GM19351 (cell line): ENCODE data around the gene CLCN3.
A peak's percentile ranks its signal among the peaks of the same experiment; 100 is the strongest.
"Not testable (repeated sequence)": the region's sequence is repeated elsewhere in the genome, so short reads cannot be mapped to it uniquely, and the experiment has no call there.

Experiments
- ATAC-seq: cut with Tn5 transposase; IDR thresholded peaks from one replicate; pipeline ENCODE4 v1.9.1; 2021; ENCODE audit warnings: mild to moderate bottlenecking, moderate library complexity; ENCODE audit not compliant: unreplicated experiment

CLCN3 gene

GRCh38 chr4:169689681-169690080, 69.3 kb downstream of the CLCN3 start:
- no peak for ATAC-seq

- no peak for ATAC-seq
Measured at GRCh38 chr4:169690787-169691186, 70.4 kb downstream of the CLCN3 start.

- ATAC-seq: no peak
Measured at GRCh38 chr4:169698331-169698730, 78.0 kb downstream of the CLCN3 start.

GRCh38 chr4:169707958-169708643, 87.7 kb downstream of the CLCN3 start:
- no peak for ATAC-seq

- no peak for ATAC-seq
Measured at GRCh38 chr4:169715826-169716225, 95.4 kb downstream of the CLCN3 start.

GRCh38 chr4:169716677-169717076, 96.3 kb downstream of the CLCN3 start:
- no peak for ATAC-seq

GRCh38 chr4:169720529-169720928, 100.2 kb downstream of the CLCN3 start:
- ATAC-seq: no peak

GRCh38 chr4:169723207-169723965, 103.0 kb downstream of the CLCN3 start:
- no peak for ATAC-seq

GRCh38 chr4:169724260-169724659, 103.9 kb downstream of the CLCN3 start:
- ATAC-seq: no peak

GRCh38 chr4:169727616-169728015, 107.2 kb downstream of the CLCN3 start:
- ATAC-seq: peak; percentile 53

GRCh38 chr4:169730564-169730963, 110.2 kb downstream of the CLCN3 start:
- no peak for ATAC-seq

GRCh38 chr4:169738604-169739003, 118.2 kb downstream of the CLCN3 start:
- not testable (repeated sequence) for ATAC-seq

- no peak for ATAC-seq
Measured at GRCh38 chr4:169741569-169741968, 121.2 kb downstream of the CLCN3 start.

GRCh38 chr4:169744601-169745000, 124.2 kb downstream of the CLCN3 start:
- ATAC-seq: no peak

- no peak for ATAC-seq
Measured at GRCh38 chr4:169745291-169745690, 124.9 kb downstream of the CLCN3 start.

GRCh38 chr4:169756971-169757574, 136.7 kb downstream of the CLCN3 start:
- peak; percentile 23 for ATAC-seq

- peak; percentile 93 for ATAC-seq
Measured at GRCh38 chr4:169757575-169758184, 137.3 kb downstream of the CLCN3 start, which contains the start of gene HPF1. HPF1 (minus strand) TSS chr4:169757944; CDS start chr4:169757877, 67 bp downstream.

- no peak for ATAC-seq
Measured at GRCh38 chr4:169758401-169758962, 138.1 kb downstream of the CLCN3 start.

- ATAC-seq: no peak
Measured at GRCh38 chr4:169761846-169762245, 141.5 kb downstream of the CLCN3 start.

GRCh38 chr4:169765835-169766234, 145.5 kb downstream of the CLCN3 start:
- ATAC-seq: no peak

GRCh38 chr4:169766741-169767140, 146.4 kb downstream of the CLCN3 start:
- no peak for ATAC-seq
